H1 (cell line): ENCODE data around the gene KLK7. TPM values are rescaled to one million over a fixed set of nuclear protein-coding genes. Genes with fewer than 3 reads are reported as not detected.

Source experiments
- HDAC6 ChIP-seq: IDR thresholded peaks from one replicate; pipeline ENCODE4 v1.7.1; 2012; ENCODE audit warnings: low read depth, mild to moderate bottlenecking, inconsistent platforms, low read length, moderate library complexity
- KDM4A ChIP-seq: IDR thresholded peaks from one replicate; pipeline ENCODE4 v1.7.1; 2012; ENCODE audit warnings: low read depth, mild to moderate bottlenecking, moderate library complexity, low read length, inconsistent platforms; ENCODE audit not compliant: severe bottlenecking
- POLR2A ChIP-seq, 2 experiments: IDR thresholded peaks; 1 replicate in 1 of 2; 2 replicates in 1 of 2; pipeline ENCODE4 v1.6.1; 2011; ENCODE audit warnings: low read depth in 2 of 2, low read length in 2 of 2, mild to moderate bottlenecking in 2 of 2; ENCODE audit errors: control extremely low read depth in 1 of 2
- SIN3A ChIP-seq, 2 experiments: IDR thresholded peaks in 1 of 2; conservative IDR thresholded peaks in 1 of 2; 2 replicates each; pipeline ENCODE4 v1.6.1; 2011 to 2012; ENCODE audit warnings: low read length in 2 of 2, improper control_type of control experiment in 1 of 2, low read depth in 1 of 2, mild to moderate bottlenecking in 1 of 2
- polyA plus RNA-seq, 7 experiments: library from polyadenylated mRNA; depleted of rRNA in 3 of 7; stranded (reverse) in 5 of 7; unstranded in 2 of 7; fragments of >200 nt in 5 of 7; fragments of 200-250 nt in 2 of 7; gene quantifications; 1 replicate in 5 of 7; 2 replicates in 1 of 7; 4 replicates in 1 of 7; pipeline versions ENCODE4 v1.2.1 to v1.2.3, GENCODE V29; 2011 to 2013; ENCODE audit warnings: missing spikeins in 2 of 7, mixed read lengths in 2 of 7
- total RNA-seq: library from RNA; stranded (reverse); fragmentation: NEBNext Ultra II Directional; extraction: Animal tissue kit (Norgen Biotek cat#: 25700); gene quantifications from 2 replicates; pipeline ENCODE4 v1.2.1, GENCODE V29; 2021

Gene KLK7
- total and polyA plus RNA-seq, 2 of the 8 experiments (the other 6 are each of a cell fraction or from before 2014, with no cell fraction given), result 0.73 to 1.4 TPM

- TF ChIP-seq HDAC6 (no peak), POLR2A (IDR thresholded peaks at IDR 0.05; ENCODE audit: control extremely low read depth in 1 of 2, low read depth in 2 of 2, low read length in 2 of 2) (no peak), KDM4A (no peak), SIN3A (conservative IDR thresholded peaks at IDR 0.05 in 1 of 2, IDR thresholded peaks at IDR 0.05 in 1 of 2; ENCODE audit: low read depth in 1 of 2, low read length in 2 of 2) (no peak)
Measured at GRCh38 chr19:51027126-51027806, 43.5 kb upstream of the KLK7 start (continued).
